ENCODE measurements around the gene GALNT10.

The GALNT10 gene

DNA sequence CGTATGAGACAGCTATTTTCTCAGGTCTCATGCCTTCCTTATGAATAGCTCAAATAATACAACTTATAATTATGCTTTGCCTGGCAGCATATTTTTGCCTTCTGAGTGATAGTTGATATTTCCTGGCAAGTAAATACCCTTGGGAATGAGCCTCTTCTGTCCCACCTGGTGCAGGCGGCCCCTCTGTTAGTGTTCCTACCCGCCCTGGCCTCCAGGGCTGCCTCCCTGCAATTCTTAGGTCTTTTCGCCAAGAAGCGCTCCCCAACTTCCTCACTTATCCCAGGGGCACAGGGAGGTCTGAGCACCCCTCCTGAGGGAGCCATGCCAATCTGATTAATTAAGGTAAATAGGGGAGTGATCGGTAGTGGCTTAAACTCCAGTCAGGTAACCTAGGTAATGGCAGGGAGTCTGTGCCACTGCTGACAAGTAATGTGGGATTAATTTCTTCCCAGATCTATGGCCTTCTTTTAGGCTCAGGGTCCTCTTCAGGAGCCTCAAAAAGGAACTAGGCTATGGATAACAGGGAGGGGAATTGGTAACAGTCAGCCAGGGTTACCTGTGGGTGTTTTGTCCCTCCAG, 81.5 kb downstream of the GALNT10 start:
- no peak for TF ChIP-seq REST (IDR thresholded peaks at IDR 0.05; ENCODE audit: insufficient replicate concordance, low read depth)
- TF ChIP-seq SPI1 (IDR thresholded peaks at IDR 0.05; ENCODE audit: borderline replicate concordance, low read depth) = no peak
- no peak for TF ChIP-seq POLR2AphosphoS5 (IDR thresholded peaks at IDR 0.05; ENCODE audit: low read depth)
- TF ChIP-seq GABPA (IDR thresholded peaks at IDR 0.05; ENCODE audit: low read depth) = no peak
- TF ChIP-seq, protein P1, sequence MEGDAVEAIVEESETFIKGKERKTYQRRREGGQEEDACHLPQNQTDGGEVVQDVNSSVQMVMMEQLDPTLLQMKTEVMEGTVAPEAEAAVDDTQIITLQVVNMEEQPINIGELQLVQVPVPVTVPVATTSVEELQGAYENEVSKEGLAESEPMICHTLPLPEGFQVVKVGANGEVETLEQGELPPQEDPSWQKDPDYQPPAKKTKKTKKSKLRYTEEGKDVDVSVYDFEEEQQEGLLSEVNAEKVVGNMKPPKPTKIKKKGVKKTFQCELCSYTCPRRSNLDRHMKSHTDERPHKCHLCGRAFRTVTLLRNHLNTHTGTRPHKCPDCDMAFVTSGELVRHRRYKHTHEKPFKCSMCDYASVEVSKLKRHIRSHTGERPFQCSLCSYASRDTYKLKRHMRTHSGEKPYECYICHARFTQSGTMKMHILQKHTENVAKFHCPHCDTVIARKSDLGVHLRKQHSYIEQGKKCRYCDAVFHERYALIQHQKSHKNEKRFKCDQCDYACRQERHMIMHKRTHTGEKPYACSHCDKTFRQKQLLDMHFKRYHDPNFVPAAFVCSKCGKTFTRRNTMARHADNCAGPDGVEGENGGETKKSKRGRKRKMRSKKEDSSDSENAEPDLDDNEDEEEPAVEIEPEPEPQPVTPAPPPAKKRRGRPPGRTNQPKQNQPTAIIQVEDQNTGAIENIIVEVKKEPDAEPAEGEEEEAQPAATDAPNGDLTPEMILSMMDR (IDR thresholded peaks at IDR 0.05; ENCODE audit: insufficient read depth, low read length) = no peak
- no peak overlapping the region for H3K4me3 ChIP-seq (replicated peaks; ENCODE audit: insufficient read depth, low read length)
- no peaks in the 10 kb centered on the region for H3K27me3 ChIP-seq (ENCODE audit: insufficient read depth, poor library complexity, severe bottlenecking)
- DNase-seq (ENCODE audit: low read depth in 1 of 2, low spot score in 1 of 2) = no peak
- no peak overlapping the region for H3K27ac ChIP-seq (replicated peaks)

GRCh38 chr5:154273028-154273617, 82.6 kb downstream of the GALNT10 start:
- peak overlapping the region; percentile 33 for H3K27ac ChIP-seq (replicated peaks)
- DNase-seq (ENCODE audit: low read depth in 1 of 2, low spot score in 1 of 2) = peak in 1 of 2 experiments; percentile 57
- no peak overlapping the region for H3K4me3 ChIP-seq (replicated peaks; ENCODE audit: insufficient read depth, low read length)
- H3K27me3 ChIP-seq (ENCODE audit: insufficient read depth, poor library complexity, severe bottlenecking) = no peaks in the 10 kb centered on the region
- TF ChIP-seq REST (IDR thresholded peaks at IDR 0.05; ENCODE audit: insufficient replicate concordance, low read depth) (no peak), GABPA (IDR thresholded peaks at IDR 0.05; ENCODE audit: low read depth) (no peak)

DNA sequence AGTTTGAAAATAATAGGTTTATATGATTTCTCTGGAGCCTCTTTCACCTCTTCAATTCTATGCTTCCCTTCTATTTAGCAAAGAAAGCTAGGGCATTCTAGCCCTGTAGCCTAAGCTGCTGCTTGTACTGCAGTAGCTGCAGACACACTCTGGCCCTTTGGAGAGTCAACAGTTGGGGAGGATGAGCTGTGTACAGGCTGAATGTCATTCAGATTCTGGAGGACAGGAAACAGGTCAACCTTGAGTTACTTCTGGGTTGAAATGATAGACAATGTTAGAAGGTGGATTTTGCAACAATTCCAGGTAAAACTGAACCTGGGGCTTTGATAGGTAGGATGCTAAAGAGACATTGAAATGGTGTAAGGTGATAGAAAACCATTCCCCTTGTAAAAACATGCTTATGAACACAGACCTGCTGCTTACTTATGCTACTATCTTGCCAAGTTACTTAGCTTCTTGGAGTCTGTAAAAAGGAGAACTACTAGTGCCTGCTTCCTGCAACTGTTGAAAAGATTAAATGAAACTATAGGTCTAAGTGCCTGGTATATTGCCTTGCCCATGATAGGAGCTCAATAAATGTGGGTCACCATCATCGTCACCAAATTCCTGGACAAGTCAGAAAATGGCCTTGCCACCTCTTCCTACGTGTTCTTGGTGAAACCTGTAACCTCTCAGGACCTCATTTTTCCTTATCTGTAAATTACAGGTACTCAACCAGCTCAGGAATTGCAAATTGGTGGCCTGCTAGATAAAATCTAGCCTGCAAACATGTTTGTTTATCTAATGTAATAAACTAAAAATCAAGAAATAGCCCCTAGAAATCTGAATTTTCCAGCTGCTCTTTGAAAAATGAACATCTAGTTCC, 83.7 kb downstream of the GALNT10 start:
- no peak overlapping the region for H3K4me3 ChIP-seq (replicated peaks; ENCODE audit: insufficient read depth, low read length)
- peak overlapping the region; percentile 10 for H3K27ac ChIP-seq (replicated peaks)
- no peak for DNase-seq (ENCODE audit: low read depth in 1 of 2, low spot score in 1 of 2)
- H3K27me3 ChIP-seq (ENCODE audit: insufficient read depth, poor library complexity, severe bottlenecking) = no peaks in the 10 kb centered on the region
- TF ChIP-seq REST (IDR thresholded peaks at IDR 0.05; ENCODE audit: insufficient replicate concordance, low read depth) = no peak
- TF ChIP-seq, protein P1 (IDR thresholded peaks at IDR 0.05; ENCODE audit: insufficient read depth, low read length) = no peak
- TF ChIP-seq GABPA (IDR thresholded peaks at IDR 0.05; ENCODE audit: low read depth) = no peak
- TF ChIP-seq POLR2AphosphoS5 (IDR thresholded peaks at IDR 0.05; ENCODE audit: low read depth) = no peak
- no peak for TF ChIP-seq SPI1 (IDR thresholded peaks at IDR 0.05; ENCODE audit: borderline replicate concordance, low read depth)

All from HL-60 (cell line).